Umbilical cord (tissue), 2 donors: ENCODE measurements around the gene STX2. TPM values are rescaled to one million over a fixed set of nuclear protein-coding genes. Genes with fewer than 3 reads are reported as not detected.

ENCODE experiments used
- DNase-seq: peaks from one replicate; pipeline ENCODE4 v3.0.0-alpha.2; 2015; ENCODE audit warnings: low spot score
- total RNA-seq: library from RNA; depleted of rRNA; stranded (reverse); fragments of >200 nt; gene quantifications from one replicate; pipeline ENCODE4 v1.2.3, GENCODE V29; 2014; ENCODE audit warnings: low replicate concordance; ENCODE audit not compliant: insufficient read depth

The STX2 gene
- total RNA-seq, 1 donor from 2014 or later = 30.3 TPM

- no peak for DNase-seq
Measured at GRCh38 chr12:130831876-130832405, 7.1 kb downstream of the STX2 start.

DNA sequence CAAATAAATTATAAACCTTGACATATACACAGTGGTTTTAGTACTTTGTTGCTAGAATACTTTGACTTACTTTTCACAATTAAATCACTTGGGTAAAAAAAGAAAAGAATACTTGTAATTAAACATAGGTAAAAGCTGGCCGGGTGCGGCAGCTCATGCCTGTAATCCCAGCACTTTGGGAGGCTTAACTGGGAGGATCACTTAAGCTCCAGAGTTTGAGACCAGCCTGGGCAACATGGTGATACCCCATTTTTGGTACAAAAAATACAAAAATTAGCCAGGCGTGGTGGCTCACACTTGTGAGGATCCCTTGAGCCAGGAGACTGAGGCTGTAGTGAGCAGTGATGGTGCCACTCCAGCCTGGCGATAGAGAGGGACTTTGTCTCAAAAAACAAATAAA is 7.8 kb downstream of the STX2 start:
- DNase-seq = no peak

DNA sequence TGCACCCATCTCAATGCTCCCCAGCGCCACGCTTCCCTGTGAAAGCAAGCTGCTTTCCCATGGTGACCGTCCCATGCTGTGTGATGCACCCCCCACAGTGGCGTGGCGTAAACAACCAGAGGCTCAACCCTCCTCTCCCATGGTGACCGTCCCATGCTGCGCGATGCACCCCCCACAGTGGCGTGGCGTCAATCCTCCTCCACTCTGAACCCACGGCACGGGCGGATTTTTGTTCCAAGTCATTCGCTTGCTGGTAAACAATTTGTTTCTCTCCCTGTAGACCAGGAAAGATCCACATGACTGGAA is 8.9 kb downstream of the STX2 start:
- no peak for DNase-seq

GRCh38 chr12:130829391-130830245 is 9.4 kb downstream of the STX2 start:
- no peak for DNase-seq

DNA sequence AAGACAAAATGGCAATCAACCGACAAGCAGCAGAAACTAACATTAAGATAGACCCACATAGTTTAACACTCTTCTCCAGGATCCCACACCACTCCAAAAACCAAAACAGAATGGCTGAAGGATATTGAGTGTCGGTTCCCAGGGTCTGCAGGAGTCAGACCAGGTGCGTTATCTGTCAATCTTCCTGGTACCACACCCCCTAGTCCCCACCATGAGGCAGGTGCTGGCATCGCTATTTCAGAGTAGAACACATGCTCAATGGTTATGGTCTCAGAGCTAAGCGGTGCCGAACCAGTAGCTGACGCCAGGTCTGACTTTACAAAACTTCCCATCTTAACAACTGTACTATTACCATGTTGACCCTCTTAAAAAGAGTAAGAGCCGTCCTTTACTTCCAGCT is 10.2 kb downstream of the STX2 start:
- DNase-seq = no peak

DNA sequence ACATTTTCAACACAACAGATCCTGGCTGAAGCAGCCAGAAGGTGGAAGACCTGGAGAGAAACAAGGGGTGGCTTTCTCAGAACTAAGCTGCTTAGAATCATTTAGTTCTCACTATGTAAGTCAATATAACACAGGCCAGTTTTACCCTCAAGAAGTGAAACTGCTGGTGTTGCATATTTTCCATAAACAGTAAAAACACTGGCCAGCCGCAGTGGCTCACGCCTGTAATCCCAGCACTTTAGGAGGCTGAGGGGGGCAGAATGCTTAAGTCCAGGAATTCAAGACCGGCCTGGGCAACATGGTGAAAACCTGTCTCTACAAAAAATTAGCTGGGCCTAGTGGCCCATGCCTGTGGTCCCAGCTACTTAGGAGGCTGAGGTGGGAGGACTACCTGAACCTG is 11.6 kb downstream of the STX2 start:
- DNase-seq = peak; percentile 72

GRCh38 chr12:130826151-130826801 is 12.8 kb downstream of the STX2 start:
- DNase-seq = no peak

- no peak for DNase-seq
Measured at GRCh38 chr12:130825771-130826150, 13.3 kb downstream of the STX2 start.

- DNase-seq = no peak
Measured at GRCh38 chr12:130819681-130820080, 19.4 kb downstream of the STX2 start.

GRCh38 chr12:130818635-130819576 is 20.1 kb downstream of the STX2 start:
- peak; percentile 17 for DNase-seq

- no peak for DNase-seq
Measured at GRCh38 chr12:130818272-130818634, 20.8 kb downstream of the STX2 start.

- no peak for DNase-seq
Measured at GRCh38 chr12:130817804-130818203, 21.2 kb downstream of the STX2 start.

DNA sequence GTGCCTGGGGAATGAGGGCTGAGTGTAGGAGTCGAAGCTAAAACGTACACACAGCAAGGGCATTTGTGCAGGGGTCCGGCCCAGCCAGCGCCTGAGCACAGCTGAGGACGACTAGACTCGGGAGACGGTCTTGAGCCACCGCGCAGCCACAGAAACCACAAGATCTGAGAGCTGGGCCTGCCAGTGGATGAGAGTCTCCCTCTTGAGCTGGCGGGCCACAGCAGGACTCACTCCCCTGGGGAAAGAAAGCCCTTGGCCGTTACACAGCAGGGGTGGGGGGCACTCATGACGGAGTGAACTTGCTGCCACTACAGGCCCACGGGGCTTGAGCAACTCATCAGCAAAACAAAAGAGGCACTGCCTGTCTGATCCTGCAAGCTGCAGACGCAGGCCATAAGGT is 23.0 kb downstream of the STX2 start:
- DNase-seq = no peak

GRCh38 chr12:130815028-130815741 is 23.9 kb downstream of the STX2 start:
- no peak for DNase-seq

DNA sequence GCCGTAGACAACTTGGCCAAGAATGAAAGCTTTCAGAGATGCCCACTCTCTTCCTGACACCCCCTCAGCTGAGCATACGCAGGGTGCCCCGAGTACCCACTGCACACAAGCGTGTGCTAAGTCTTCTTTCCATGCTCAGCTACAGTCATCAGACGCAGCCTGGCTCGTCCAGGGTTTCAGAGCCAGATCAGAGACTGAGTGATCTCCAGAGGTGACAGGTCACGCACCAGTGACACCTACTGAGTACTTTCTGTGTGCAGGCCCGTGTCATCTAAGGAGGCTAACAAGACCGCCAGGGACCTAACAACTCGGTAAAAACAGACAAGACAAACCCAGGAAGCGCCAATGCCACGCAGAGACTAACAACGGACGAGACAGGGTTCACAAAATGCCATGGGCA is 25.1 kb downstream of the STX2 start:
- no peak for DNase-seq

- DNase-seq = no peak
Measured at GRCh38 chr12:130813436-130813835, 25.6 kb downstream of the STX2 start.

DNA sequence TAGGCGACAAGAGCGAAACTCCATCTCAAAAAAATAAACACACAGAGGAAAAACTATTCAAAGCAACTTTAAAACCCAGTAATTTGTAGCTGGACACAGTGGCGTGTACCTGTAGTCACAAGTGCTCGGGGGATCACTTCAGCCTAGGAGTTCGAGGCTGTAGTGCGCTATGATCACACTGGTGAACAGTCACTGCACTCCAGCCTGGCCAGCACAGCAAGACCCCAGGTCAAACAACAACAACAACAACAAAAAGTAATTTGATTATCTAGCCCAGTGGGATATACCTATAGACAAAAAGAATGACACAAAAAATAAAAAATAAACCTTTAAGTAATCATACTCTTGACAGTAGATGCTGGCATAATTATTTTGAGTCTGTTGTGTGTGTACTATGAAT is 29.3 kb downstream of the STX2 start:
- no peak for DNase-seq

- DNase-seq = no peak
Measured at GRCh38 chr12:130807309-130807708, 31.7 kb downstream of the STX2 start.

DNA sequence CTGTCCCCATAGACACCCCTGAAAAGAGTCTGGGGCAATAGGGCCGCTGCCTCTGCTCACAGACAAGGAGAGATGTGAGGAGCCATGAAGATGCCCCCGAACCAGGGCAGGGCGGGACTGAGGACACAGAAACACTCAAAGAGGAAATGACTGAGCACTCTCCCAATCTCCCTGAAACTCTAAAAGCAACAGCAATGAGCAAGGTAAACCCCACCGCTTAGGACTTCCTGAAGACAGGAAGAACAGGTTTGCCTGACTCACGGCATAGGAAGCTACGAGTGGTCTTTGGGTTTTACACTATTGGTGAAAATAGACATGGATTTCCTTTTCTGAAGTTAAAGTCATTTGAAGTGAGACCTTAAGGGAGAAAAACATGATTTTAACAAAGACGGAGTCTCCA is 32.5 kb downstream of the STX2 start:
- no peak for DNase-seq

GRCh38 chr12:130805635-130806034 is 33.4 kb downstream of the STX2 start:
- DNase-seq = no peak

- no peak for DNase-seq
Measured at GRCh38 chr12:130804216-130804615, 34.8 kb downstream of the STX2 start.
